Endodermal cell (in vitro differentiated cells): ENCODE results near the gene STAMBP. TPM values are rescaled to one million over a fixed set of nuclear protein-coding genes. Genes with fewer than 3 reads are reported as not detected.
A peak's percentile ranks its signal among the peaks of the same experiment; 100 is the strongest.

Experiments
- DNase-seq: peaks from one replicate; pipeline ENCODE4 v3.0.0-alpha.2; 2017
- H3K27ac ChIP-seq: 2 replicates; pipeline ENCODE4 v1.5.1; 2013; ENCODE audit warnings: mild to moderate bottlenecking, low read depth, low read length, moderate library complexity
- H3K27me3 ChIP-seq: 2 replicates; pipeline ENCODE4 v1.6.1; 2013; ENCODE audit warnings: mild to moderate bottlenecking, low read length, moderate library complexity; ENCODE audit not compliant: insufficient read depth, control insufficient read depth, poor library complexity, severe bottlenecking
- H3K36me3 ChIP-seq: 2 replicates; pipeline ENCODE4 v1.7.0; 2013; ENCODE audit warnings: mild to moderate bottlenecking, low read length, moderate library complexity; ENCODE audit not compliant: control insufficient read depth, insufficient read depth
- H3K4me1 ChIP-seq: one replicate; pipeline ENCODE4 v1.7.0; 2013; ENCODE audit warnings: low read length; ENCODE audit not compliant: control insufficient read depth, insufficient read depth
- H3K4me3 ChIP-seq: 2 replicates; pipeline ENCODE4 v1.5.1; 2013; ENCODE audit warnings: mild to moderate bottlenecking, low read length, moderate library complexity
- H3K9ac ChIP-seq: 2 replicates; pipeline ENCODE4 v1.6.1; 2013; ENCODE audit warnings: mild to moderate bottlenecking, low read length, moderate library complexity; ENCODE audit not compliant: poor library complexity, severe bottlenecking; ENCODE audit errors: extremely low read depth
- H3K9me3 ChIP-seq: 2 replicates; pipeline ENCODE4 v1.6.1; 2013; ENCODE audit warnings: mild to moderate bottlenecking, low read length, moderate library complexity; ENCODE audit not compliant: control insufficient read depth
- H3K27ac Mint-ChIP-seq: 2 replicates; pipeline ENCODE4 v1.8.0; 2020; ENCODE audit warnings: mixed read lengths
- H3K27me3 Mint-ChIP-seq: 2 replicates; pipeline ENCODE4 v1.8.0; 2021; ENCODE audit warnings: mild to moderate bottlenecking, mixed read lengths; ENCODE audit not compliant: insufficient read depth
- H3K36me3 Mint-ChIP-seq: 2 replicates; pipeline ENCODE4 v1.8.0; 2020; ENCODE audit warnings: low read depth, mixed read lengths
- H3K4me1 Mint-ChIP-seq: 2 replicates; pipeline ENCODE4 v1.8.0; 2020; ENCODE audit warnings: mixed read lengths
- H3K4me3 Mint-ChIP-seq: 2 replicates; pipeline ENCODE4 v1.8.0; 2020; ENCODE audit warnings: mild to moderate bottlenecking, moderate library complexity, mixed read lengths
- H3K9me3 Mint-ChIP-seq: 2 replicates; pipeline ENCODE4 v1.8.0; 2020; ENCODE audit warnings: mild to moderate bottlenecking, mixed read lengths
- WGBS, 2 experiments: methylation state at CpG; one replicate each; pipeline versions ENCODE4 v1.1.5 to v1.1.7; 2013; ENCODE audit warnings: missing lambda C conversion rate in 2 of 2, mixed read lengths in 1 of 2; ENCODE audit not compliant: insufficient coverage in 1 of 2, insufficient read length in 1 of 2; 5-methylcytosine and 5-hydroxymethylcytosine counted together
- total RNA-seq, 2 donors: library from RNA; stranded (reverse); fragmentation: NEBNext Ultra II Directional in 1 of 2; extraction: Animal tissue kit (Norgen Biotek cat#: 25700) in 1 of 2; gene quantifications; 2 replicates in 1 of 2; 3 replicates in 1 of 2; pipeline ENCODE4 v1.2.1, GENCODE V29; 2021
- TF ChIP-seq, protein P1 (sequence below): fragments of 200-600 bp; sonication (generic); conservative IDR thresholded peaks from 2 replicates; pipeline ENCODE4 v1.5.0; 2021; ENCODE audit warnings: antibody characterized with exemption, mild to moderate bottlenecking

Gene STAMBP
- total RNA-seq, 2 donors from 2014 or later = 41.6 to 42.4 TPM

DNA sequence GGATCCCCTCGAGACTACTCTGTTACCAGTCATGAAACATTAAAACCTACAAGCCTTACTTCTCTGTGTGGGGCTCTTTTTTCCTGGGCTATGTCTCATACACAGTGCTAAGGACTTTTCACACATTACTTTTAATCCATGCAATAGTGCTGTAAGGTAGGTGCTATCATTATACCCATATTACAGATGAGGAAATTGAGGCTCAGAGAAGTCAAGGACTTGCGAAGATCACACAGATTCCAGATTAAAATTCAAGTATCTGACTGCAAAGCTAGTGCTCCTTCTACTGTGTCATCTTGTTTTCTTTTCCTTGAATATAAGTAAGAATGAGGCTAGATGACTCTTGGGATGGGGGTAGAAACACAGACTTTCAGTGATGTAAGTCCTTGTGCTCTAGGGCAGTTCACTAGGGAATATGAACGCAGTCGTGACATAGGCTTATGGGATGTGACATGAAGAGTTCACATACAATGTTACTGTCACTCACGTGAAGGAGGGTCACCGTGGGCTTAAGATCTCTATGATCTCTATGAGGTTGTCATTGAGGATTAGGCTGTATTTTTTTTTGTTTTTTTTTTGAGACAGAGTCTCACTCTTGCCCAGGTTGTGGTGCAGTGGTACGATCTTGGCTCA lies 91.0 kb downstream of the STAMBP start:
- no peak overlapping the region for H3K4me3 Mint-ChIP-seq
- TF ChIP-seq, protein P1, sequence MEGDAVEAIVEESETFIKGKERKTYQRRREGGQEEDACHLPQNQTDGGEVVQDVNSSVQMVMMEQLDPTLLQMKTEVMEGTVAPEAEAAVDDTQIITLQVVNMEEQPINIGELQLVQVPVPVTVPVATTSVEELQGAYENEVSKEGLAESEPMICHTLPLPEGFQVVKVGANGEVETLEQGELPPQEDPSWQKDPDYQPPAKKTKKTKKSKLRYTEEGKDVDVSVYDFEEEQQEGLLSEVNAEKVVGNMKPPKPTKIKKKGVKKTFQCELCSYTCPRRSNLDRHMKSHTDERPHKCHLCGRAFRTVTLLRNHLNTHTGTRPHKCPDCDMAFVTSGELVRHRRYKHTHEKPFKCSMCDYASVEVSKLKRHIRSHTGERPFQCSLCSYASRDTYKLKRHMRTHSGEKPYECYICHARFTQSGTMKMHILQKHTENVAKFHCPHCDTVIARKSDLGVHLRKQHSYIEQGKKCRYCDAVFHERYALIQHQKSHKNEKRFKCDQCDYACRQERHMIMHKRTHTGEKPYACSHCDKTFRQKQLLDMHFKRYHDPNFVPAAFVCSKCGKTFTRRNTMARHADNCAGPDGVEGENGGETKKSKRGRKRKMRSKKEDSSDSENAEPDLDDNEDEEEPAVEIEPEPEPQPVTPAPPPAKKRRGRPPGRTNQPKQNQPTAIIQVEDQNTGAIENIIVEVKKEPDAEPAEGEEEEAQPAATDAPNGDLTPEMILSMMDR = no peak
- 95 to 100% methylated on average over 4 to 7 of the region's 7 CpGs for WGBS, 2 experiments

GRCh38 chr2:73920577-73921545 lies 92.1 kb downstream of the STAMBP start:
- WGBS, 2 experiments = 58 to 80% methylated on average over 1 to 12 of the region's 12 CpGs
- TF ChIP-seq, protein P1 = peak; percentile 73
- Mint-ChIP-seq H3K36me3 (no peaks in the 10 kb centered on the region), H3K27me3 (peaks cover 28% of the 10 kb centered on the region), H3K4me1 (peaks cover 4% of the 10 kb centered on the region), H3K27ac (no peak overlapping the region), H3K4me3 (no peak overlapping the region), H3K9me3 (no peaks in the 10 kb centered on the region)
- Histone ChIP-seq H3K9me3 (no peaks in the 10 kb centered on the region), H3K9ac (no peak overlapping the region), H3K27ac (no peak overlapping the region), H3K27me3 (peaks cover 9% of the 10 kb centered on the region), H3K4me1 (no peaks in the 10 kb centered on the region), H3K36me3 (no peaks in the 10 kb centered on the region), H3K4me3 (no peak overlapping the region)
- DNase-seq = peak; percentile 92

More for the DNA sequence above, 91.0 kb downstream of the STAMBP start:
- Histone ChIP-seq H3K27me3 (peaks cover 9% of the 10 kb centered on the region), H3K4me3 (no peak overlapping the region), H3K4me1 (no peaks in the 10 kb centered on the region), H3K36me3 (no peaks in the 10 kb centered on the region), H3K9ac (no peak overlapping the region), H3K9me3 (no peaks in the 10 kb centered on the region), H3K27ac (no peak overlapping the region)
- DNase-seq = peak; percentile 4
- Mint-ChIP-seq H3K4me1 (peaks cover 4% of the 10 kb centered on the region), H3K27me3 (peaks cover 30% of the 10 kb centered on the region), H3K27ac (no peak overlapping the region), H3K36me3 (no peaks in the 10 kb centered on the region), H3K9me3 (no peaks in the 10 kb centered on the region)

GRCh38 chr2:73921581-73921980 lies 92.8 kb downstream of the STAMBP start:
- no peaks in the 10 kb centered on the region for H3K36me3 Mint-ChIP-seq
- peaks cover 9% of the 10 kb centered on the region for H3K27me3 ChIP-seq
- no peak overlapping the region for H3K27ac Mint-ChIP-seq
- TF ChIP-seq, protein P1 = no peak
- H3K27me3 Mint-ChIP-seq = peaks cover 25% of the 10 kb centered on the region
- H3K9me3 Mint-ChIP-seq = no peaks in the 10 kb centered on the region
- no peak overlapping the region for H3K9ac ChIP-seq
- H3K36me3 ChIP-seq = no peaks in the 10 kb centered on the region
- H3K27ac ChIP-seq = no peak overlapping the region
- H3K4me1 Mint-ChIP-seq = peaks cover 7% of the 10 kb centered on the region
- DNase-seq = no peak
- H3K9me3 ChIP-seq = no peaks in the 10 kb centered on the region
- H3K4me3 Mint-ChIP-seq = no peak overlapping the region
- H3K4me3 ChIP-seq = no peak overlapping the region
- no peaks in the 10 kb centered on the region for H3K4me1 ChIP-seq
- 90 to 97% methylated on average over 2 to 9 of the region's 9 CpGs for WGBS, 2 experiments
